Cerebellar nuclear complex (tissue), 1 donor: ENCODE results near the gene CPLX1.

Source experiments
- DNase-seq, 2 experiments: peaks; one replicate each; lab custom pipeline; 2025; lab: John Stamatoyannopoulos, UW

Gene CPLX1

DNA sequence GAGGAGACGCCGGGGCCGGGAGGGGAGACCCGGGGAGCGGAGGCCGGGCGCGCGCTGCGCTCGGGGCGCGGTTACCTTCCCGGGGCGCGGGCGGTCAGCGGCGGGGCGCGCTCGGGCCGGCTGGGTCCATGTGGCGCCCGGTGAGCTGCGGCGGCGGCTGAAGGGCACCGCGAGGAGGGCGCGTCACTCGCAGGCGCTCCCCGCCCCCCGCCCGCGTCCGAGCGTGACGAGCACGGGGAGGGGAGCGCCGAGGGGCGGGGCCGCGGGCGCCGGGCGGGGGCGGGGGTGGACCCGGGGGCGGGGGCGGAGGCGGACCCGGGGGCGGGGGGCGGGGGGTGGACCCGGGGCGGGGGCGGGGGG, at the start of gene CPLX1:
CPLX1 (minus strand) TSS at position 159 of the 360 bp plus-strand sequence. CDS start 1,607 bp downstream, outside the sequence.
- DNase-seq = no peak

- DNase-seq = no peak
Measured at GRCh38 chr4:874971-875817, 49.3 kb upstream of the CPLX1 start.

DNA sequence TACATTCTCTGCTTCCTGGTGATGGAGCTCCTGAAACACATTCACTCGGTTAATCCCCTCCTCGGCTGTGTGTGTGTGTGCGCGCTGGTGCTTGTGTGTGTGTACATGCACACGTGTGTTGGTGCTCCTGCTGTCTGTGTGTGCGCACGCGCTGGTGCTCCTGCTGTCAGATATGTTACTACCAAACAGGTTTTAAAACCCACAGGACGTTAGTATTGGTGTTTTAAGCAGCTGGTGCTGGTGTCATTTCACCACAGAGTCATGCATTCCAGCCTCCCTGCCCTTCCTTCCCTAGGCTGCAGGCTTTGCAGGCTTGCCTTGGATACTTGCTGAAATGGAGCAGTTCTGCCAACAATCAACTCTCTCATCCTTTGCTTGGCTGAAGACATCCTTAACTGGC, 48.1 kb upstream of the CPLX1 start:
- DNase-seq = no peak

GRCh38 chr4:872241-872981, 46.5 kb upstream of the CPLX1 start:
- no peak for DNase-seq

DNA sequence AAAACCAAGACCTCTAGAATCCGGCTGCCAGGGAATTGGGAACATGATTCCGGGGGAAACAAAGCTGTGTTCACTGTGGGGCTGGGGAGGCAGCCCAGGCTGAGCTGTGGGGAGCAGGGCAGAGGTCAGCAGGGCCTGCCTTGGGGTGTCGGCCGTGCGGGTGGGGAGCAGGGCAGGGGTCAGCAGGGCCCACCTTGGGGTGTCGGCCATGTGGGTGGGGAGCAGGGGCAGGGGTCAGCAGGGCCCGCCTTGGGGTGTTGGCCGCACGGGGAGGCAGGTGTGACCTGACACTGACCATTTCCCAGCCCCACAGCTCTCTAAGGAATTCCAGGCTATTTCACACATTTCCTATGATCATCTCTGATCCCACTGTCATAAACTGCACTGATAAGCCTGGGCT, 45.6 kb upstream of the CPLX1 start:
- no peak for DNase-seq

DNA sequence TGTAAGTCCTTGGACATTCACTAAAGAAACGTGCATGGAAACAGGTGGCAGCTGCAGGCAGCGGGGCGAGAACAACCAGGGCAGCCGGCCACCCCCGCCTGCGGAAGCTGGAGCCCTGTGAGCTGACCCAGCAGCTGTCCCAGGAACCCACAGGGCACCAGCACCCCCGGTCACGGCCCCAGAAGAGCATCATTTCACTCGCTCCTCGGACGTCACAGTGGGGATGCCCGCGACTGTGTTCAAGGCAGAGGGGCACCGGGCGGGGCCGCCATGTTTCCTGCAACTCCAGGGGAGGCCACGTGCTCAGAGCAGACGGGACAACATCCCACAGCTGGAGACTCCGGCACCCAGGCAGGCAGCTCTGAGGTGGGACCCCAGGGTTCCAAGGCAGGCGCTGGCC, 45.0 kb upstream of the CPLX1 start:
- DNase-seq = no peak

DNA sequence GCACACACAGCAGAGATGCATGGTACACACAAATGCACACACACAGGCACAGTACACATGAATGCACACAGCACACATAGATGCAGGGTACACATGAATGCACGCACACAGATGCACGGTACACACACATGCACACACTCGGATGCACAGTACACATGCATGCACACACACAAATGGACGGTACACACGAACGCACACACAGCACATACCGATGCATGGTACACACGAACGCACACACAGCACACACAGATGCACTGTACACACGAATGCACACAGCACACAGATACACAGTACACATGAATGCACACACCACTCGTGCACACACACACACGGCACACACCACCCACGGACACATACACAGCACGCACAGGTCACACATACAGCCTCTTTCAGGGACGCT, 43.8 kb upstream of the CPLX1 start:
- DNase-seq = no peak

DNA sequence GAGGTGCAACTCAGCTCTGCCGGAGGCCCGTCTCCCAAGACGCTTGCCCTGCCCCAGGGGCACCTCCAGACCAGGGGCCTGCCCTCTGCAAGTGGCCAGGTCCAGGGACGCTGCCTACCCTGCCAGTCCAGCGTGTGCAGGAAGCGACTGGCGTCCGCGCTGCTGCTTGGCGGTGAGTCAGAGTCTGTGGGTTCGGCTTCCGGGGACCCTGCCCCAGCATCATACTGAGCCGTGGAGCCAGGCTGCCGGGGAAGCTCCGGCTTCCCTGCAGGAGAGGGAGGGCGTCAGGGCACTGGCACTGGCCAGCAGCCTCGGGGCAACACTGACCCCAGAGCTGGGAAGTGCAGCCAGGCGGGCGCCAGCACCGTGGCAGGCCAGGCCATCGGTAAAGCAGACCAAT, 42.5 kb upstream of the CPLX1 start:
- DNase-seq = no peak

GRCh38 chr4:867526-868250, 41.8 kb upstream of the CPLX1 start:
- DNase-seq = no peak

DNA sequence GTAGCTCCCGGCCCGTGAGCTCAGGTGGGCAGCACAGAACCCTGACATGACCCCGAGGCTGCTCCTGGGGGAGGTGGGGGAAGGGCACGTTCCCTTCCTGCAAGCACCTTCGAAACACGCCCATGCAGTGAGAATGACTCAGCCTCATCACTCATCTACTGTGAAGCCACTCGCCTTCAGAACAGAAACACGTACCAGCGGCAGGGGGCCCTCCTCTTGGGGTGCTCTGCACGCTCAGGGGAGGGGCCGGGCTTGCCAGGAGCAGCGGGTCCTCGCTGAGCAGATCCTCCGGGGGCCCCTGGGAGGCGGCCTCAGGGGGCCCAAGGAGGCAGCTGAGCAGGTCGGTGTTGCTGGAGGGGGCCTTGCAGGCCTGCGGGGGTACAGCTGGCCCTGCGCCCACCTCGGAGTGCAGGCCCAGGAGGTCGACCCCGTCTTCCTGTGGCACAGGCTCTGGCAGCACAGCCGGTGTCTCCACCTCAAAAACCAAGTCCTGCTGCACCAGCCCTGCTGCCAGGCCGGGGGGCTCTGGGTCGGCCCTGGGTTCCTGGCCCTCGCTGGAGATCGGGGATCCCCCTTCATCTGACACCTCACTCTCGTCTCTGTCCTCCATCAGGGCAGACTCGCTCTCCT, 40.9 kb upstream of the CPLX1 start:
- no peak for DNase-seq

DNA sequence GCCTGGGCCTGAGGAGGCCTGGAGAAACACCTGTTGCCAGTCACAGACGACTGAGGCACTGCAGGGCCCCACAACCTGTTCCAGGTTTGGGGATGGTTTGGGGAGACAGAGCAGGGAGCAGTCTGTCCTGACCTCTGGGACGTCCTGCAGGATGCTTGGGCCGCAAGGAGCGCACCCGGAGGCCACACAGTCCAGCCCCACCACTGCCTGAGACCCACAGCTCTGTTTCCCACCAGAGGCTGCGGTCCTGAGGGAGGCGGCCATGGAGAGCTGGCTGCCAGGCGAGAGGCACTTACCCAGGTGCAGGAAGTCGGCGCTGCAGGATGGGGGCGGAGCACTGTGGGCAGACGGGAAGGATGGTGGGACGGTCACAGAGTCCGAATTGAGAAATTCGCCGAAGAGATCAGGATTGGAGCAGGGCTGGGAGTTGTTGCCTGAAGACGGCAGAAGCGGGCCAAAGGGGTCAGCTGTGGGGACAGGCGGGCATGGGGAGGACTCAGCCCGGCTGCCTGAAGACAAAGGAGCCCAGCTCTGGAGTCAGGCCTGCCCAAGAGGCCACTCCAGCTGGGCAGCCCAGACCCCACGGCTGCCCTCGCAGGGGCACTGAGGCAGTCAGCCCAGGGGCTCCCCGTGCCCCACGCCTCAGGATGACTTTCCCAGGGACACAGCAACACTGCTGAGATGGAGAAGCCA, 40.3 kb upstream of the CPLX1 start:
- DNase-seq = no peak

- no peak for DNase-seq
Measured at GRCh38 chr4:865572-865971, 39.6 kb upstream of the CPLX1 start.

GRCh38 chr4:865121-865465, 39.2 kb upstream of the CPLX1 start:
- no peak for DNase-seq

DNA sequence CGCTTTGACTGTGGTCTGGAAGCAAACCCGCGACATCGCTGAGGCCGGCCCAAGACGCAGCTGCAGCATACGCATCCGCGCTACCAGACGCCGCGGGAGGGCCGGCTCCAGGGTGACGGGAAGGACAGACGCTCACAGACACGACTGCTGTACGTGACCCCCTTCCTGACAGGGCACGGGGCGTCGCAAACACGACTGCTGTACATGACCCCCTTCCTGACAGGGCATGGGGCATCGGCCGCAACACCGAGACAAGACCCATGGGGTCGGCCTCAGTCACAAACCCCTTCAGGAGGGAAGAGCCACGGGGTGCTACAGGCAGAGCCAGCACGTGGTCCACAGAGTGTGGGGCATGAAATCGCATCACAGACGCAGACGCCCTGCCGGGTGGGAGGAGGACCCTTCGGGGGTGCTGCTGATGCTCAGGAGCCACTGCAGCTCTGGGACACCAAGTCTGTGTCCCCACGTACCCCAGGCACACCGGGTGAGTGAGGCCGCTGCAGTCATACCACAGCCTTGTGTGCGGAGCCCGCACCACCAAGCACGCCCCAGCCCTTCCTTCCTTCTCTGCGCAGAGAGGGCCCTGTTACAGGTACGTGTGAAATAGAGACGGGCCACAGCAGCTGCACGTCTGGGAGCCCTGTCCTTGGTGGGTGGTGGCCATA, 38.7 kb upstream of the CPLX1 start:
- DNase-seq = no peak

DNA sequence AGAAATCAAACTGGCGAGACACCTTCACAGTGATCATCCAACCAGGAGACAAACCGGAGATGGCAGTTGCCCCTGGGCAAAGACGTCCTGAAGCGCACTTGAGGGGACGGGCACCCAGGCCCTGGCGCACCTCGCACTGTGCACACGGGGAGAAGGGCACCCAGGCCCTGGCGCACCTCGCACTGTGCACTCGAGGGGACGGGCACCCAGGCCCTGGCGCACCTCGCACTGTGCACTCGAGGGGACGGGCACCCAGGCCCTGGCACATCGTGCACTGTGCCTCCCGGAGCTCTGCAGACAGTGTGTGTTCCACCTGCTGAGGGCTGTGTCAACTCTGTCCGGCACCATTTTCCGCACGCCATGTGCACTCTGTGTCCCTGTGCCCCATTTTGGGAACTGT, 34.6 kb upstream of the CPLX1 start:
- no peak for DNase-seq

GRCh38 chr4:859496-859895, 33.6 kb upstream of the CPLX1 start:
- DNase-seq = no peak

GRCh38 chr4:858831-859451, 33.0 kb upstream of the CPLX1 start:
- no peak for DNase-seq

- no peak for DNase-seq
Measured at GRCh38 chr4:858041-858481, 32.1 kb upstream of the CPLX1 start.

DNA sequence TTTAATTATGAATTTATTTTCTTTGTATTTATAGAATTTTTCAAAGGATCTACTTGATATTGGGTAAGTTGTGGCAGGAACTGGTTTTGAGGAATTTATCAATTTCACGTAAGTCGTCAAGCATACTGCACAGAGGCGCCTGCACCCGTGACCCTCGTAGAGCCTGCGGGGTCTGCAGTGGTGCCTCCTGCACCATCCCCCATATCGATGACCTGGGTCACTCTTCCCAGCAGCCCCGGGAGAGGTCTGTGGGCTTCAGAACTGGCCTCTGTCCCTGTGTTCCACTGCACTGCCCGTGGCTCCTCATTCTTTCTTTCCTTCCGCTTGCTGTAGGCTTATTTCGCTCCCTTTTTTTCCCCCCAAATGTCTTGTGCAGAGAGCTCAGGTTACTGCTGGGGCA, 31.5 kb upstream of the CPLX1 start:
- no peak for DNase-seq

- DNase-seq = no peak
Measured at GRCh38 chr4:856225-856901, 30.4 kb upstream of the CPLX1 start.
